ENCODE data around the gene IRGQ. TPM values are rescaled to one million over a fixed set of nuclear protein-coding genes. Genes with fewer than 3 reads are reported as not detected.

The IRGQ gene
- total RNA-seq, 1 donor from 2014 or later, result 19.5 TPM

GRCh38 chr19:43569657-43570056, 26.3 kb downstream of the IRGQ start:
- H3K36me3 ChIP-seq (ENCODE audit: control insufficient read depth, insufficient read depth, low read length), result peaks cover 1% of the 10 kb centered on the region
- no peaks in the 10 kb centered on the region for H3K27me3 ChIP-seq (ENCODE audit: control insufficient read depth, insufficient read depth, low read length)
- H3K4me3 ChIP-seq (ENCODE audit: low read depth, low read length), result no peak overlapping the region
- no peak for FAIRE-seq
- no peak for DNase-seq (ENCODE audit: low read depth)
- no peak for TF ChIP-seq CTCF (IDR thresholded peaks at IDR 0.05; ENCODE audit: insufficient read depth, low read length, severe bottlenecking)

- FAIRE-seq, result no peak
- TF ChIP-seq CTCF (IDR thresholded peaks at IDR 0.05; ENCODE audit: insufficient read depth, low read length, severe bottlenecking), result no peak
- Histone ChIP-seq H3K4me3 (ENCODE audit: low read depth, low read length) (no peak overlapping the region), H3K27me3 (ENCODE audit: control insufficient read depth, insufficient read depth, low read length) (no peaks in the 10 kb centered on the region), H3K36me3 (ENCODE audit: control insufficient read depth, insufficient read depth, low read length) (peaks cover 1% of the 10 kb centered on the region)
- DNase-seq (ENCODE audit: low read depth), result no peak
Observed at GRCh38 chr19:43564800-43565199, 31.1 kb downstream of the IRGQ start.

- FAIRE-seq, result peak; percentile 40
- H3K36me3 ChIP-seq (ENCODE audit: control insufficient read depth, insufficient read depth, low read length), result peaks cover 1% of the 10 kb centered on the region
- H3K4me3 ChIP-seq (ENCODE audit: low read depth, low read length), result no peak overlapping the region
- DNase-seq (ENCODE audit: low read depth), result no peak
- no peaks in the 10 kb centered on the region for H3K27me3 ChIP-seq (ENCODE audit: control insufficient read depth, insufficient read depth, low read length)
- TF ChIP-seq CTCF (IDR thresholded peaks at IDR 0.05; ENCODE audit: insufficient read depth, low read length, severe bottlenecking), result no peak
Observed at GRCh38 chr19:43563816-43564457, 32.0 kb downstream of the IRGQ start.

GRCh38 chr19:43562698-43563241, 33.2 kb downstream of the IRGQ start:
- H3K27me3 ChIP-seq (ENCODE audit: control insufficient read depth, insufficient read depth, low read length), result no peaks in the 10 kb centered on the region
- no peak for FAIRE-seq
- TF ChIP-seq CTCF (IDR thresholded peaks at IDR 0.05; ENCODE audit: insufficient read depth, low read length, severe bottlenecking), result no peak
- peak; percentile 41 for DNase-seq (ENCODE audit: low read depth)
- H3K36me3 ChIP-seq (ENCODE audit: control insufficient read depth, insufficient read depth, low read length), result peaks cover 1% of the 10 kb centered on the region
- no peak overlapping the region for H3K4me3 ChIP-seq (ENCODE audit: low read depth, low read length)

GRCh38 chr19:43562226-43562697, 33.7 kb downstream of the IRGQ start:
- DNase-seq (ENCODE audit: low read depth), result no peak
- FAIRE-seq, result no peak
- Histone ChIP-seq H3K27me3 (ENCODE audit: control insufficient read depth, insufficient read depth, low read length) (no peaks in the 10 kb centered on the region), H3K4me3 (ENCODE audit: low read depth, low read length) (no peak overlapping the region), H3K36me3 (ENCODE audit: control insufficient read depth, insufficient read depth, low read length) (peaks cover 1% of the 10 kb centered on the region)
- no peak for TF ChIP-seq CTCF (IDR thresholded peaks at IDR 0.05; ENCODE audit: insufficient read depth, low read length, severe bottlenecking)
